Nephron (organoid): ENCODE data around the gene DOCK10.

Experiments
- H3K27ac Mint-ChIP-seq, 3 experiments: 2 replicates each; pipeline ENCODE4 v1.8.0; 2020; ENCODE audit warnings: mixed read lengths in 3 of 3, mild to moderate bottlenecking in 2 of 3, moderate library complexity in 1 of 3
- H3K27me3 Mint-ChIP-seq: 2 replicates; pipeline ENCODE4 v1.8.0; 2021; ENCODE audit warnings: low read depth, mild to moderate bottlenecking, moderate library complexity, mixed read lengths
- H3K36me3 Mint-ChIP-seq: 2 replicates; pipeline ENCODE4 v1.8.0; 2020; ENCODE audit warnings: low read depth, mixed read lengths
- H3K4me1 Mint-ChIP-seq: 2 replicates; pipeline ENCODE4 v1.8.0; 2020; ENCODE audit warnings: mixed read lengths
- H3K4me3 Mint-ChIP-seq, 3 experiments: 2 replicates each; pipeline ENCODE4 v1.8.0; 2020; ENCODE audit warnings: mild to moderate bottlenecking in 3 of 3, mixed read lengths in 3 of 3, moderate library complexity in 2 of 3
- H3K9me3 Mint-ChIP-seq: 2 replicates; pipeline ENCODE4 v1.8.0; 2020; ENCODE audit warnings: mixed read lengths
- CTCF ChIP-seq, 3 experiments: fragments of 200-600 bp; sonication (generic); IDR thresholded peaks; one replicate each; pipeline ENCODE4 v1.5.0; 2021; ENCODE audit warnings: antibody characterized with exemption in 3 of 3; ENCODE audit not compliant: unreplicated experiment in 3 of 3

Gene DOCK10

GRCh38 chr2:225040856-225041206, 1.4 kb downstream of the DOCK10 start:
- no peak for TF ChIP-seq CTCF (IDR thresholded peaks at IDR 0.05; ENCODE audit: unreplicated experiment in 3 of 3)
- peaks cover 13% of the 10 kb centered on the region for H3K4me1 Mint-ChIP-seq
- peaks cover 55% of the 10 kb centered on the region for H3K27me3 Mint-ChIP-seq
- H3K36me3 Mint-ChIP-seq, result no peaks in the 10 kb centered on the region
- no peak overlapping the region for H3K27ac Mint-ChIP-seq
- H3K9me3 Mint-ChIP-seq, result no peaks in the 10 kb centered on the region
- H3K4me3 Mint-ChIP-seq, result peak overlapping the region; percentile 80 to 85 (median 84)

GRCh38 chr2:225040142-225040541, 2.1 kb downstream of the DOCK10 start:
- H3K9me3 Mint-ChIP-seq, result no peaks in the 10 kb centered on the region
- TF ChIP-seq CTCF (IDR thresholded peaks at IDR 0.05; ENCODE audit: unreplicated experiment in 3 of 3), result no peak
- no peak overlapping the region for H3K27ac Mint-ChIP-seq
- H3K36me3 Mint-ChIP-seq, result no peaks in the 10 kb centered on the region
- H3K4me1 Mint-ChIP-seq, result peaks cover 13% of the 10 kb centered on the region
- peak overlapping the region; percentile 64 to 84 (median 78) for H3K4me3 Mint-ChIP-seq
- H3K27me3 Mint-ChIP-seq, result peaks cover 48% of the 10 kb centered on the region

GRCh38 chr2:225038231-225038523, 4.1 kb downstream of the DOCK10 start:
- Mint-ChIP-seq H3K9me3 (no peaks in the 10 kb centered on the region), H3K27me3 (peaks cover 29% of the 10 kb centered on the region), H3K36me3 (no peaks in the 10 kb centered on the region)

GRCh38 chr2:225037415-225038230, 4.6 kb downstream of the DOCK10 start:
- no peak for TF ChIP-seq CTCF (IDR thresholded peaks at IDR 0.05; ENCODE audit: unreplicated experiment in 3 of 3)
- no peak overlapping the region for H3K27ac Mint-ChIP-seq
- H3K9me3 Mint-ChIP-seq, result no peaks in the 10 kb centered on the region
- H3K4me1 Mint-ChIP-seq, result peaks cover 11% of the 10 kb centered on the region
- peaks cover 24% of the 10 kb centered on the region for H3K27me3 Mint-ChIP-seq
- H3K36me3 Mint-ChIP-seq, result no peaks in the 10 kb centered on the region
- no peak overlapping the region for H3K4me3 Mint-ChIP-seq

More at GRCh38 chr2:225038231-225038523, 4.1 kb downstream of the DOCK10 start:
- no peak for TF ChIP-seq CTCF (IDR thresholded peaks at IDR 0.05; ENCODE audit: unreplicated experiment in 3 of 3)
- Mint-ChIP-seq H3K4me1 (peaks cover 17% of the 10 kb centered on the region), H3K4me3 (no peak overlapping the region), H3K27ac (no peak overlapping the region)

- Mint-ChIP-seq H3K36me3 (no peaks in the 10 kb centered on the region), H3K9me3 (no peaks in the 10 kb centered on the region), H3K4me1 (peaks cover 16% of the 10 kb centered on the region), H3K27ac (no peak overlapping the region), H3K4me3 (no peak overlapping the region), H3K27me3 (peaks cover 20% of the 10 kb centered on the region)
- no peak for TF ChIP-seq CTCF (IDR thresholded peaks at IDR 0.05; ENCODE audit: unreplicated experiment in 3 of 3)
Observed at GRCh38 chr2:225036431-225036830, 5.8 kb downstream of the DOCK10 start.
